Activated T-cell treated with anti-CD3 and anti-CD28 coated beads, Interleukin-2, amount 50 U/mL, for 4 hours (primary cell): ENCODE measurements around the gene CDK11B. TPM values are rescaled to one million over a fixed set of nuclear protein-coding genes. Genes with fewer than 3 reads are reported as not detected.
"Not testable (repeated sequence)": the region's sequence is repeated elsewhere in the genome, so short reads cannot be mapped to it uniquely, and the experiment has no call there.

Experiments
- ATAC-seq, 2 donors: fragments of 200-7000 bp; cut with Tn5 transposase; one replicate each; pipeline ENCODE4 v1.10.0; 2021
- DNase-seq: peaks from one replicate; pipeline ENCODE4 v3.0.0-alpha.2; 2020
- H3K27me3 Mint-ChIP-seq: one replicate; pipeline ENCODE4 v1.8.0; 2021; ENCODE audit warnings: low read depth, mixed read lengths
- H3K36me3 Mint-ChIP-seq: one replicate; pipeline ENCODE4 v1.8.0; 2022; ENCODE audit warnings: mixed read lengths; ENCODE audit not compliant: insufficient read depth
- H3K4me1 Mint-ChIP-seq: one replicate; pipeline ENCODE4 v1.8.0; 2021; ENCODE audit warnings: low read depth, mixed read lengths
- H3K4me3 Mint-ChIP-seq: one replicate; pipeline ENCODE4 v1.8.0; 2021; ENCODE audit warnings: mild to moderate bottlenecking, moderate library complexity, mixed read lengths
- H3K9me3 Mint-ChIP-seq: one replicate; pipeline ENCODE4 v1.8.0; 2021; ENCODE audit warnings: mixed read lengths
- total RNA-seq, 3 donors: library from RNA; stranded (reverse); gene quantifications; one replicate each; pipeline ENCODE4 v1.2.1, GENCODE V29; 2021

The CDK11B gene
- total RNA-seq, 3 donors from 2014 or later = 39.2 to 45.9 (median 43.0) TPM

- DNase-seq = peak; percentile 97
- Mint-ChIP-seq H3K4me3 (peak within 1 kb of the TSS; percentile 67), H3K4me1 (peaks cover 17% of the 10 kb centered on the region)
- not testable (repeated sequence) for H3K27me3 Mint-ChIP-seq, H3K9me3 Mint-ChIP-seq, H3K36me3 Mint-ChIP-seq
- ATAC-seq = peak; percentile 78 to 84
Measured at GRCh38 chr1:1692714-1693647, 34.2 kb upstream of the CDK11B start, which contains the start of gene SLC35E2B. Gene SLC35E2B, minus strand, starts transcription at chr1:1692795. Its CDS starts 16,096 bp downstream, at chr1:1676699.

GRCh38 chr1:1692324-1692713 is 33.5 kb upstream of the CDK11B start:
- H3K36me3 Mint-ChIP-seq, H3K27me3 Mint-ChIP-seq, H3K9me3 Mint-ChIP-seq: not testable (repeated sequence)
- DNase-seq (peak; percentile 77), ATAC-seq (peak; percentile 69 to 71)
- H3K4me3 Mint-ChIP-seq = peak overlapping the region; percentile 59
- peaks cover 23% of the 10 kb centered on the region for H3K4me1 Mint-ChIP-seq

- ATAC-seq, H3K9me3 Mint-ChIP-seq, H3K27me3 Mint-ChIP-seq, H3K4me3 Mint-ChIP-seq, DNase-seq, H3K36me3 Mint-ChIP-seq: not testable (repeated sequence)
- peaks cover 28% of the 10 kb centered on the region for H3K4me1 Mint-ChIP-seq
Measured at GRCh38 chr1:1691443-1691842, 32.6 kb upstream of the CDK11B start.

GRCh38 chr1:1689526-1689925 is 30.7 kb upstream of the CDK11B start:
- H3K9me3 Mint-ChIP-seq, H3K27me3 Mint-ChIP-seq, DNase-seq, H3K36me3 Mint-ChIP-seq, ATAC-seq: not testable (repeated sequence)
- Mint-ChIP-seq H3K4me3 (peak overlapping the region; percentile 21), H3K4me1 (peaks cover 37% of the 10 kb centered on the region)

GRCh38 chr1:1687846-1688245 is 29.0 kb upstream of the CDK11B start:
- peaks cover 52% of the 10 kb centered on the region for H3K4me1 Mint-ChIP-seq
- ATAC-seq (no peak), DNase-seq (no peak)
- peaks cover 18% of the 10 kb centered on the region for H3K36me3 Mint-ChIP-seq
- H3K9me3 Mint-ChIP-seq = no peaks in the 10 kb centered on the region
- H3K4me3 Mint-ChIP-seq = no peak overlapping the region
- no peaks in the 10 kb centered on the region for H3K27me3 Mint-ChIP-seq

- no peak overlapping the region for H3K4me3 Mint-ChIP-seq
- peaks cover 56% of the 10 kb centered on the region for H3K4me1 Mint-ChIP-seq
- H3K27me3 Mint-ChIP-seq = no peaks in the 10 kb centered on the region
- H3K9me3 Mint-ChIP-seq = no peaks in the 10 kb centered on the region
- H3K36me3 Mint-ChIP-seq = peaks cover 17% of the 10 kb centered on the region
- no peak for DNase-seq
- ATAC-seq = no peak
Measured at GRCh38 chr1:1684031-1684681, 25.4 kb upstream of the CDK11B start.

- H3K9me3 Mint-ChIP-seq = no peaks in the 10 kb centered on the region
- H3K4me3 Mint-ChIP-seq = no peak overlapping the region
- peaks cover 60% of the 10 kb centered on the region for H3K4me1 Mint-ChIP-seq
- no peaks in the 10 kb centered on the region for H3K27me3 Mint-ChIP-seq
- ATAC-seq (no peak), DNase-seq (no peak)
- H3K36me3 Mint-ChIP-seq = peaks cover 16% of the 10 kb centered on the region
Measured at GRCh38 chr1:1683104-1683905, 24.5 kb upstream of the CDK11B start.

GRCh38 chr1:1680912-1681273 is 22.1 kb upstream of the CDK11B start:
- Mint-ChIP-seq H3K4me3 (no peak overlapping the region), H3K36me3 (peaks cover 12% of the 10 kb centered on the region), H3K9me3 (no peaks in the 10 kb centered on the region), H3K4me1 (peaks cover 57% of the 10 kb centered on the region), H3K27me3 (no peaks in the 10 kb centered on the region)
- no peak for DNase-seq
- no peak for ATAC-seq

GRCh38 chr1:1680031-1680911 is 21.5 kb upstream of the CDK11B start:
- Mint-ChIP-seq H3K27me3 (no peaks in the 10 kb centered on the region), H3K4me1 (peaks cover 53% of the 10 kb centered on the region), H3K4me3 (no peak overlapping the region), H3K9me3 (no peaks in the 10 kb centered on the region), H3K36me3 (peaks cover 10% of the 10 kb centered on the region)
- ATAC-seq (no peak), DNase-seq (no peak)

GRCh38 chr1:1678581-1679380 is 20.0 kb upstream of the CDK11B start:
- Mint-ChIP-seq H3K4me1 (peaks cover 46% of the 10 kb centered on the region), H3K4me3 (peak overlapping the region; percentile 84), H3K9me3 (no peaks in the 10 kb centered on the region), H3K27me3 (no peaks in the 10 kb centered on the region), H3K36me3 (peaks cover 12% of the 10 kb centered on the region)
- ATAC-seq (peak; percentile 4 to 66), DNase-seq (no peak)

- peak; percentile 74 to 77 for ATAC-seq
- H3K36me3 Mint-ChIP-seq = peaks cover 9% of the 10 kb centered on the region
- peak overlapping the region; percentile 84 for H3K4me3 Mint-ChIP-seq
- peaks cover 38% of the 10 kb centered on the region for H3K4me1 Mint-ChIP-seq
- H3K27me3 Mint-ChIP-seq = no peaks in the 10 kb centered on the region
- no peaks in the 10 kb centered on the region for H3K9me3 Mint-ChIP-seq
- peak; percentile 18 for DNase-seq
Measured at GRCh38 chr1:1677718-1678580, 19.1 kb upstream of the CDK11B start.

GRCh38 chr1:1676087-1676486 is 17.3 kb upstream of the CDK11B start:
- peaks cover 33% of the 10 kb centered on the region for H3K4me1 Mint-ChIP-seq
- DNase-seq, H3K9me3 Mint-ChIP-seq, H3K27me3 Mint-ChIP-seq, H3K4me3 Mint-ChIP-seq, ATAC-seq: not testable (repeated sequence)
- peaks cover 15% of the 10 kb centered on the region for H3K36me3 Mint-ChIP-seq
